ENCODE measurements around the gene ERI3. TPM values are rescaled to one million over a fixed set of nuclear protein-coding genes. Genes with fewer than 3 reads are reported as not detected.

Gene ERI3
- total RNA-seq, 1 donor = 52.8 TPM

- Histone ChIP-seq H3K9me3 (ENCODE audit: low read depth, low read length) (no peaks in the 10 kb centered on the region), H3K4me1 (ENCODE audit: insufficient read depth, low read length) (no peaks in the 10 kb centered on the region), H3K79me2 (ENCODE audit: insufficient read depth, low read length) (no peaks in the 10 kb centered on the region), H4K20me1 (ENCODE audit: insufficient read depth, low read length) (peaks cover 3% of the 10 kb centered on the region), H3K4me2 (ENCODE audit: insufficient read depth, low read length) (no peak overlapping the region), H2AFZ (ENCODE audit: low read length) (no peak overlapping the region), H3K27ac (ENCODE audit: low read depth, low read length) (no peak overlapping the region), H3K4me3 (ENCODE audit: insufficient read depth, low read length) (no peak overlapping the region), H3K36me3 (ENCODE audit: insufficient read depth, low read length) (peaks cover 45% of the 10 kb centered on the region), H3K27me3 (ENCODE audit: insufficient read depth, low read length) (no peaks in the 10 kb centered on the region)
- DNase-seq (ENCODE audit: insufficient read length, low spot score, missing footprints) = no peak
- TF ChIP-seq CTCF (IDR thresholded peaks at IDR 0.05; ENCODE audit: extremely low read depth, low read depth, low read length) = no peak
Observed at GRCh38 chr1:44303532-44303931, 51.5 kb downstream of the ERI3 start.

- peaks cover 43% of the 10 kb centered on the region for H3K36me3 ChIP-seq (ENCODE audit: insufficient read depth, low read length)
- no peak overlapping the region for H3K4me2 ChIP-seq (ENCODE audit: insufficient read depth, low read length)
- H3K4me1 ChIP-seq (ENCODE audit: insufficient read depth, low read length) = no peaks in the 10 kb centered on the region
- H2AFZ ChIP-seq (ENCODE audit: low read length) = no peak overlapping the region
- no peak for TF ChIP-seq CTCF (IDR thresholded peaks at IDR 0.05; ENCODE audit: extremely low read depth, low read depth, low read length)
- H4K20me1 ChIP-seq (ENCODE audit: insufficient read depth, low read length) = peaks cover 3% of the 10 kb centered on the region
- H3K79me2 ChIP-seq (ENCODE audit: insufficient read depth, low read length) = no peaks in the 10 kb centered on the region
- no peaks in the 10 kb centered on the region for H3K9me3 ChIP-seq (ENCODE audit: low read depth, low read length)
- no peak overlapping the region for H3K27ac ChIP-seq (ENCODE audit: low read depth, low read length)
- DNase-seq (ENCODE audit: insufficient read length, low spot score, missing footprints) = no peak
- H3K4me3 ChIP-seq (ENCODE audit: insufficient read depth, low read length) = no peak overlapping the region
- H3K27me3 ChIP-seq (ENCODE audit: insufficient read depth, low read length) = no peaks in the 10 kb centered on the region
Observed at GRCh38 chr1:44302541-44302940, 52.5 kb downstream of the ERI3 start.

GRCh38 chr1:44301442-44301841 lies 53.6 kb downstream of the ERI3 start:
- peaks cover 38% of the 10 kb centered on the region for H3K36me3 ChIP-seq (ENCODE audit: insufficient read depth, low read length)
- TF ChIP-seq CTCF (IDR thresholded peaks at IDR 0.05; ENCODE audit: extremely low read depth, low read depth, low read length) = no peak
- DNase-seq (ENCODE audit: insufficient read length, low spot score, missing footprints) = no peak

GRCh38 chr1:44300852-44301251 lies 54.2 kb downstream of the ERI3 start:
- Histone ChIP-seq H3K4me3 (ENCODE audit: insufficient read depth, low read length) (no peak overlapping the region), H3K36me3 (ENCODE audit: insufficient read depth, low read length) (peaks cover 37% of the 10 kb centered on the region)

More at GRCh38 chr1:44301442-44301841, 53.6 kb downstream of the ERI3 start:
- H4K20me1 ChIP-seq (ENCODE audit: insufficient read depth, low read length) = peaks cover 3% of the 10 kb centered on the region
- H3K79me2 ChIP-seq (ENCODE audit: insufficient read depth, low read length) = no peaks in the 10 kb centered on the region
- no peaks in the 10 kb centered on the region for H3K4me1 ChIP-seq (ENCODE audit: insufficient read depth, low read length)
- no peak overlapping the region for H3K27ac ChIP-seq (ENCODE audit: low read depth, low read length)
- no peaks in the 10 kb centered on the region for H3K27me3 ChIP-seq (ENCODE audit: insufficient read depth, low read length)
- no peak overlapping the region for H3K4me2 ChIP-seq (ENCODE audit: insufficient read depth, low read length)
- no peaks in the 10 kb centered on the region for H3K9me3 ChIP-seq (ENCODE audit: low read depth, low read length)
- no peak overlapping the region for H3K4me3 ChIP-seq (ENCODE audit: insufficient read depth, low read length)
- no peak overlapping the region for H2AFZ ChIP-seq (ENCODE audit: low read length)

More at GRCh38 chr1:44300852-44301251, 54.2 kb downstream of the ERI3 start:
- DNase-seq (ENCODE audit: insufficient read length, low spot score, missing footprints) = no peak
- no peak overlapping the region for H3K4me2 ChIP-seq (ENCODE audit: insufficient read depth, low read length)
- H3K4me1 ChIP-seq (ENCODE audit: insufficient read depth, low read length) = no peaks in the 10 kb centered on the region
- H3K79me2 ChIP-seq (ENCODE audit: insufficient read depth, low read length) = no peaks in the 10 kb centered on the region
- H3K27ac ChIP-seq (ENCODE audit: low read depth, low read length) = no peak overlapping the region
- no peak overlapping the region for H2AFZ ChIP-seq (ENCODE audit: low read length)
- no peak for TF ChIP-seq CTCF (IDR thresholded peaks at IDR 0.05; ENCODE audit: extremely low read depth, low read depth, low read length)
- peaks cover 3% of the 10 kb centered on the region for H4K20me1 ChIP-seq (ENCODE audit: insufficient read depth, low read length)
- no peaks in the 10 kb centered on the region for H3K27me3 ChIP-seq (ENCODE audit: insufficient read depth, low read length)
- H3K9me3 ChIP-seq (ENCODE audit: low read depth, low read length) = no peaks in the 10 kb centered on the region
